Right ventricle myocardium superior (tissue), 1 donor: ENCODE data around the gene ABHD12. TPM values are rescaled to one million over a fixed set of nuclear protein-coding genes. Genes with fewer than 3 reads are reported as not detected.

Source experiments
- ATAC-seq: fragments of 200-7000 bp; cut with Tn5 transposase; one replicate; pipeline ENCODE4 v1.9.1; 2020; ENCODE audit warnings: mild to moderate bottlenecking; ENCODE audit not compliant: poor library complexity
- DNase-seq: peaks from one replicate; pipeline ENCODE4 v3.0.0-alpha.2; 2020
- intact Hi-C: fragments of 100-400 bp; cut with DNase I; formaldehyde crosslinking; loops from one replicate; pipeline ENCODE4 v1.11.2; 2022
- total RNA-seq: library from RNA; stranded (reverse); fragmentation: NEBNext Ultra II Directional; extraction: Animal tissue kit (Norgen Biotek cat#: 25700); gene quantifications from one replicate; pipeline ENCODE4 v1.2.1, GENCODE V29; 2021
- donor health status: DM: no; HTN: yes; CAD: no; lungs with severe emphysema.

ABHD12 gene
- total RNA-seq, 1 donor from 2014 or later = 21.1 TPM

- intact Hi-C loops = no loop called here
- ATAC-seq (no peak), DNase-seq (peak; percentile 30)
Observed at GRCh38 chr20:25285856-25286798, 104.5 kb downstream of the ABHD12 start.

GRCh38 chr20:25285091-25285647 lies 105.5 kb downstream of the ABHD12 start:
- intact Hi-C loops = no loop called here
- DNase-seq = peak; percentile 34
- ATAC-seq = no peak

- no peak for ATAC-seq
- intact Hi-C loops = no loop called here
- DNase-seq = peak; percentile 28
Observed at GRCh38 chr20:25284131-25284601, 106.5 kb downstream of the ABHD12 start.

GRCh38 chr20:25283221-25283951 lies 107.2 kb downstream of the ABHD12 start:
- intact Hi-C loops = no loop called here
- DNase-seq (peak; percentile 35), ATAC-seq (no peak)

GRCh38 chr20:25282796-25283195 lies 107.8 kb downstream of the ABHD12 start:
- intact Hi-C loops = no loop called here
- ATAC-seq (no peak), DNase-seq (no peak)

- ATAC-seq = no peak
- intact Hi-C loops = no loop called here
- DNase-seq = peak; percentile 35
Observed at GRCh38 chr20:25282034-25282781, 108.4 kb downstream of the ABHD12 start.

- intact Hi-C loops = no loop called here
- ATAC-seq (no peak), DNase-seq (peak; percentile 30)
Observed at GRCh38 chr20:25281541-25281991, 109.1 kb downstream of the ABHD12 start.

GRCh38 chr20:25280574-25281535 lies 109.8 kb downstream of the ABHD12 start:
- DNase-seq = peak; percentile 25
- intact Hi-C loops = no loop called here
- ATAC-seq = no peak

- intact Hi-C loops = no loop called here
- DNase-seq = peak; percentile 52
- ATAC-seq = no peak
Observed at GRCh38 chr20:25280051-25280573, 110.5 kb downstream of the ABHD12 start.

GRCh38 chr20:25279403-25279802 lies 111.2 kb downstream of the ABHD12 start:
- ATAC-seq = no peak
- peak; percentile 2 for DNase-seq
- intact Hi-C loops = no loop called here

GRCh38 chr20:25278636-25279361 lies 111.8 kb downstream of the ABHD12 start:
- intact Hi-C loops = no loop called here
- no peak for ATAC-seq

GRCh38 chr20:25277941-25278521 lies 112.6 kb downstream of the ABHD12 start:
- no peak for ATAC-seq
- intact Hi-C loops = no loop called here
- DNase-seq = peak; percentile 25

More at GRCh38 chr20:25278636-25279361, 111.8 kb downstream of the ABHD12 start:
- DNase-seq = peak; percentile 35

GRCh38 chr20:25277051-25277801 lies 113.4 kb downstream of the ABHD12 start:
- ATAC-seq (peak; percentile 45), DNase-seq (peak; percentile 78)
- intact Hi-C loops = no loop called here

GRCh38 chr20:25276533-25277050 lies 114.0 kb downstream of the ABHD12 start:
- ATAC-seq (no peak), DNase-seq (no peak)
- intact Hi-C loops = no loop called here

GRCh38 chr20:25275813-25276532 lies 114.7 kb downstream of the ABHD12 start:
- intact Hi-C loops = no loop called here
- DNase-seq = peak; percentile 31
- ATAC-seq = no peak
